HS-27A (cell line): ENCODE results near the gene GRIK4.

Experiments
- DNase-seq: peaks from one replicate; pipeline ENCODE4 v3.0.0-alpha.2; 2012; ENCODE audit warnings: low read depth, missing footprints

The GRIK4 gene

GRCh38 chr11:120668537-120668936 is 157.0 kb downstream of the GRIK4 start:
- no peak for DNase-seq

GRCh38 chr11:120674542-120674941 is 163.0 kb downstream of the GRIK4 start:
- no peak for DNase-seq

- no peak for DNase-seq
Measured at GRCh38 chr11:120675171-120675570, 163.6 kb downstream of the GRIK4 start.

GRCh38 chr11:120676991-120677390 is 165.4 kb downstream of the GRIK4 start:
- DNase-seq = no peak

GRCh38 chr11:120680322-120680721 is 168.8 kb downstream of the GRIK4 start:
- DNase-seq = no peak

GRCh38 chr11:120681434-120682331 is 170.1 kb downstream of the GRIK4 start:
- no peak for DNase-seq

- DNase-seq = no peak
Measured at GRCh38 chr11:120682332-120682649, 170.7 kb downstream of the GRIK4 start.

GRCh38 chr11:120682866-120683265 is 171.3 kb downstream of the GRIK4 start:
- DNase-seq = no peak

GRCh38 chr11:120686516-120686915 is 175.0 kb downstream of the GRIK4 start:
- DNase-seq = no peak

- no peak for DNase-seq
Measured at GRCh38 chr11:120688163-120688562, 176.6 kb downstream of the GRIK4 start.

GRCh38 chr11:120689596-120690275 is 178.2 kb downstream of the GRIK4 start:
- no peak for DNase-seq

- no peak for DNase-seq
Measured at GRCh38 chr11:120690406-120690805, 178.9 kb downstream of the GRIK4 start.

GRCh38 chr11:120694726-120695125 is 183.2 kb downstream of the GRIK4 start:
- DNase-seq = no peak

GRCh38 chr11:120695426-120695825 is 183.9 kb downstream of the GRIK4 start:
- DNase-seq = no peak

GRCh38 chr11:120695939-120696338 is 184.4 kb downstream of the GRIK4 start:
- DNase-seq = no peak

- no peak for DNase-seq
Measured at GRCh38 chr11:120696597-120697218, 185.2 kb downstream of the GRIK4 start.

- no peak for DNase-seq
Measured at GRCh38 chr11:120698918-120699317, 187.4 kb downstream of the GRIK4 start.

- DNase-seq = no peak
Measured at GRCh38 chr11:120702656-120703055, 191.1 kb downstream of the GRIK4 start.

- no peak for DNase-seq
Measured at GRCh38 chr11:120703358-120704152, 192.0 kb downstream of the GRIK4 start.

GRCh38 chr11:120704256-120704750 is 192.8 kb downstream of the GRIK4 start:
- DNase-seq = no peak

- DNase-seq = no peak
Measured at GRCh38 chr11:120706257-120706656, 194.7 kb downstream of the GRIK4 start.

GRCh38 chr11:120707098-120707497 is 195.6 kb downstream of the GRIK4 start:
- no peak for DNase-seq
